Hematopoietic multipotent progenitor cell treated with erythropoietin and hydrocortisone succinate and interleukin-3 and kit ligand, for 15 days (in vitro differentiated cells): ENCODE data around the gene CISD2.
"Not testable (repeated sequence)": the region's sequence is repeated elsewhere in the genome, so short reads cannot be mapped to it uniquely, and the experiment has no call there.

Experiments used
- DNase-seq: peaks from one replicate; pipeline ENCODE4 v3.0.0-alpha.2; 2015; ENCODE audit warnings: low spot score

The CISD2 gene

DNA sequence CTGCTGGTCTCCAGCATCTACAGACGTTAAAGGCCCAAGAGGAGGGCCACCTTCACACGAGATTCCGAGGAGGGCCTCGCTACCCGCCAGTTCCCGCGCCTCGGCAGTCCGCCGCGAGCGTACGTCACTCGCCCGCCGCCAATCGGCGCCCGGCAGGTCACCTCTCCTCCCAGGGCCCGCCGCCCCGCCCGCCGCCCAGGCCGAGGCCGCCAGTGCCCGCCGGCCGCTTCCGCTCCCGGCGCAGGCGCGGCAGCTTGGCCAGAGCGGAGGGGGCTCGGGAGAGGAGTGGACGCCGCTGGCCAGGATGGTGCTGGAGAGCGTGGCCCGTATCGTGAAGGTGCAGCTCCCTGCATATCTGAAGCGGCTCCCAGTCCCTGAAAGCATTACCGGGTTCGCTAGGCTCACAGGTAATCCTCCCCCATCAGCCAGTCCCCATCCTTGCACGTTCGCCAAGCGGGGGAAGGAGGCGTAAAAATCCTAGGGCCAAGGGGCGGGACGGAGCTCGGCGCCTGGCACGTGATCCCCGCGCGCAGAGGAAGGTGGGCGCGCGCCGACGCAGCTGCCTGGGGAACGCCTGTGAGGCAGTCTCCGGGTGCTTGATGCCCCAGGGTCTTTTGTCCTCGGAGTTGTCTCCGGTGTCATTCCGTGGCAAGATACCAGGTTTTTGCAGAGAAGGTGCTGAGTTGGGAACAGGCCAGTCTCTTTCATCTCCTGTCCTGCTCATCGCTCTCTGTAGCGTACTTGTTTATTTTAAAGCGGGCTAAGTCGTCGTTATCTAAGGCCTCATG, at the start of gene CISD2:
Gene CISD2 (plus strand): TSS at position 212 of the 788 bp plus-strand sequence. CDS start 93 bp downstream, at position 305.
- DNase-seq = peak; percentile 89

DNA sequence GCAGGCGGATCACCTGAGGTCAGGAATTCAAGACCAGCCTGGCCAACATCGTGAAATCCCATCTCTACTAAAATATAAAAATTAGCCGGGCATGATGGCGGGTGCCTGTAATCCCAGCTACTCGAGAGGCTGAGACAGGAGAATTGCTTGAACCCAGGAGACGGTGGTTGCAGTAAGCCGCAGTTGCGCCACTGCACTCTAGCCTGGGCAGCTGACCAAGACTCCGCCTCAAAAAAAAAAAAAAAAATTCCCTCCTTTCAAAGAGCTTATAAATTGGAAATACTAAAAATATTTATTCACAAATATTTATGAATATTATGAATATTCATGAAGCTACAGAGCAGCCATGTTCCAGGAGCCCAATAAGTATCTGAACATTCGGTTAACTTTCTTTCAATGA, 49.7 kb upstream of the CISD2 start:
- not testable (repeated sequence) for DNase-seq

- no peak for DNase-seq
Observed at GRCh38 chr4:102819588-102820365, 49.0 kb upstream of the CISD2 start.

GRCh38 chr4:102823464-102823863, 45.3 kb upstream of the CISD2 start:
- DNase-seq = no peak

GRCh38 chr4:102823897-102824296, 44.9 kb upstream of the CISD2 start:
- no peak for DNase-seq

DNA sequence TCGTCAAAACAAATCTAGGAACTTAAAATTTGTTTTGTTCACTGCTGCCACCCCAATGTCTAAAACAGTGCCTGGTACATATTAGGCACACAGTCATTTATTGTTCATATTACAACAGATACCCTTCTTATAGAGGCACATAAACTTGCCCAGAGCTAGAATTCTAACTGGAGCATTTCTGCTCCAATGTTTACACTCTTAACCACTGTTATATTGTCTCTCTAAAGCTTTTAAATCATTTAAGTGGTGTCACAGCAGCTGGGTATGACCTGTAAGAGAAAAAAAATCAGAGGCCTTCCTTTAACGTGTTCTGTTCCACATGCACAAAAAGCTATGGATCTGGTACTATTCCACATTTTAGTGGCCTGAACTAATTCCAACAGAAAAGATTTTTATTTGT, 44.4 kb upstream of the CISD2 start:
- no peak for DNase-seq

DNA sequence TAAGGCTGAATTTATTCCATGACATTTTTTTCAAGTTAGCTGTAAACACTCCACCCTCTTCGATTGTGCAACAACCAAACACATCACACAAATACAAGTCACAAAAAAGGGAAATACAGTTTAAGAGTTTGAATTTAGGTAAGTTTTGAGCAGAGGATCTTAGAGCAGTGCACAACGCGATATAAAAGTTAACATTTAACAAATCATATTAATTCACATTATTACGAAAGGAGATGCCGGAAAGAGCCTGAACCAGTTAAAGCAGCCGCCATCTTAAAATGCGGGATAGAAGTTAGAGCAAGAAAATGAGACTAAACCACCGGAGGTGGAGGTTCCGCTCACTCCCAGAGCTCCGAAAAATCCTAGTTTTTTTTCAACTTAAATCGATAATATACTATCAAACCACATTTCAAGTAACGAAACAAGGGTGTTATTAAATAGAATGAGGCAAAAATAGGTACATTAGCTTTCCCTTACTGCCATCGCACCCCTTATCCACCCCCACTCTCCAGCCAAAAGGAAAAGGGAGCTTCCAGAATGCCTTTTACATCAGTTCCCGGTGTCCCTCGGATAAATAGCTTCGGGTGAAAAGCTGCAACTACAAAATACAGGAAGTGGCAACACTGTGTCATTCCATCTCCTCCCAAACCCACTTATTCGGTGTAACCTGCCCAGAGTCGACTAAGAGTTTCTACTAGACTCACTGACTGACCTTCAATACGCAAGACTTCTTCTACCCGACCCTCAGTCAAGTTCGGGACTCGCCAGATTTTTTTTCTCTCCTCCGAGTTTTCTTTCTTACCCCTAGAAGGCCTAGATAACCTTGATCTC, 43.3 kb upstream of the CISD2 start:
- DNase-seq = peak; percentile 64

- no peak for DNase-seq
Observed at GRCh38 chr4:102826105-102826889, 42.5 kb upstream of the CISD2 start.

- DNase-seq = peak; percentile 93
Observed at GRCh38 chr4:102826890-102827673, 41.7 kb upstream of the CISD2 start, which contains the start of gene UBE2D3. UBE2D3 (minus strand) TSS chr4:102827551; CDS start chr4:102826508, 1,043 bp downstream.

DNA sequence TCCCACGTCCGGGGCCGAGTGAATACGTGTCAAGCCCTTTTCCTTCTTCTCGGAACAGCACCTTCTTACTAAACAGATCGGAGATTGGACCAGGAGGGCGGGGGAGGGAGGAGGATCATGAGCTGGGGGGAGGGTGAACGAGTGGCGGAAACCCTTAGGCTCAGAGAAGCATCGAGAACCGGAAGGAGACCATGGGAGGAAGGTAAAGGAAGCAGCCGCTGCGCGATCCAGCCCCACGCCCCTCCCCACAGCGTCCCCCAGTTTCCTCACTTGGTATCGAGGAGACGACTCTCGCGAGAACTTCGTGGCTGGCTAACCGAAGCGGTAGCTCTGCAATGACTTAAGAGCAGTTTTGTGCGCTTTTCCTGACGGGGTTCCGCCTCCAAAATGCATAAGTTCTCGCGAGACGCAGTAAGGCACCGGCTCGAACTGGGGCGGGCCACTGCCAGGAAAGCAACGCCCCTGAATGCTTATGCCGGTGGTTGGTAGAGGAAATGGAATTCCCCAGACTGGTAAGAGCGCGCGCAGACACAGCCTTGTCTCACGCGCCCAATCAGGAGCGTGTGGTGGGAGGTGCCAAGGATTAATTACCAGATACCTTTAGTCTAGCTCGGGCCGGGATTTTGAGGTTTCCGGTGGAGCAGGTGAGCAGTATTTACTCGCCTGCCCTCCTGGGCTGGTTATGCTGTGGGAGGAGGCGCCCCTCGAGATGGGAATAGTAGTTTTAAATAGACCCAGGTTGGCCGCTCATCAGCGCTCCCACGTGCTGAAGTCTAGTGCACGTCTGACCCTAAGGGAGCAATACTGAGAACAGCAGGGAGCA, 40.9 kb upstream of the CISD2 start:
- peak; percentile 99 for DNase-seq

DNA sequence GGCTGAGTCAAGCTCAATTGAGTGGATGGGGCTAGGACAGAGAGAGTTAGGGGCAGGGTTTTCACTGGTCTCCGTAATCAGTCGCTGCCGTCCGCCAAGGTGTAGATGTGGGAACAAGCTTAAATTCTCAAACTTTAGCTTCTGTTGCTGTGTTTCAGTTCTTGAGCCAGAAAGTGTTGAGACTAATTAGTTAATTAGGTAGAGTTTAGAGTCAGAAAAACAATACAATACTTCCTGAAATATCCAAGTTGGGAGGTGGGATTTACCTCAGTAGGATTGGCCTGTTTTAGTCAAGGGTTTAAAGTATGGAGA, 40.3 kb upstream of the CISD2 start:
- DNase-seq = no peak

- no peak for DNase-seq
Observed at GRCh38 chr4:102829803-102830202, 39.0 kb upstream of the CISD2 start.

- no peak for DNase-seq
Observed at GRCh38 chr4:102832105-102832504, 36.7 kb upstream of the CISD2 start.

DNA sequence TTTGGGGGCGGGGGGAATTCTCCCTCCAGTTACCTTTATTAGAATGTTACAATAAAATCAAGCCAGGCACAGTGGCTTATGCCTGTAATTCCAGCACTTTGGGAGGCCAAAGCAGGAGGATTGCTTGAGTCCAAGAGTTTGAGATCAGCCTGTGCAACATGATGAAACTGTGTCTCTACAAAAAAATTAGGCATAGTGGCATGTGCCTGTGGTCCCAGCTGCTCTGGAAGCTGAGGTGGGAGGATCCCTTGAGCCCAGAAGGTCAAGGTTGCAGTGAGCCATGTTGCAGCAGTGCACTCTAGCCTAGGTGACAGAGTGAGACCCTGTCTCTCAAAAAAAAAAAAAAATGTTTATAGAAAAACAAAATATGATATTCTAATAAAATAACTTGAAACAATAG, 36.1 kb upstream of the CISD2 start:
- DNase-seq = no peak

GRCh38 chr4:102836596-102836995, 32.2 kb upstream of the CISD2 start:
- no peak for DNase-seq

DNA sequence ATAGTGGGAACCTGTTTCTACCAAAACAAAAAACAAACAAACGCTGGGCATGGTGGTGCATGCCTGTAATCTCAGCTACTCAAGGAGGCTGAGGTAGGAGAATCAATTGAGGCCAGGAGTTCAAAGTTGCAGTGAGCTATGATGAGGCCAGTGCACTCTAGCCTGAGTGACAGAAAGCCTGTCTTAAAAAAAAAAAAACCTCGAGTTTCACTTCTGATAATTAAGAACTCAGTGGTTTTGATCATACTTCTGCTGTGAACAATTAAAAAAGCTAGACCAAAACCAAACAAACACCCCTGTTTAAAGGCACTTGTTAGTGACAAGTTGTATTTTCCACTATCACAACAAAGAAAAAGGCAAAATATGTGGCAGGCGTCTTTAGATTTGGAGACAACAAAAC, 26.4 kb upstream of the CISD2 start:
- DNase-seq = no peak

DNA sequence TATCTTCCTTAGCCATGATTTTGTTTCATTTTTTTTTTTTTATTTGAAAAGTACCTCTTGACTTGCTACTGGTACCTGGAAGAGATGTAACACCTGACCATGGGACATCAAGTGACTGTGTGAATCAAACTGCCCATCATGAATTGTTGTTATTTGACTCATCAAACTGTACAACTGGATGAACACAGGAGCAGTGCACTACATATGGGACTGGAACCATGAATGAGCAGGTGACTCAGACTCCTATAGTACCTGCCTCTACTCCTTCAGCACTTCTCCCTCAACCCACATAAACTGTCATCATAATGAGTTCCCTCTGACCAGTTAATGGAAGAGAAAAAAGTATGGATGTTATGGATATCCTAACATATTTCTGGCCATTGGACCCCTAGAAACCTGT, 25.5 kb upstream of the CISD2 start:
- DNase-seq = no peak

DNA sequence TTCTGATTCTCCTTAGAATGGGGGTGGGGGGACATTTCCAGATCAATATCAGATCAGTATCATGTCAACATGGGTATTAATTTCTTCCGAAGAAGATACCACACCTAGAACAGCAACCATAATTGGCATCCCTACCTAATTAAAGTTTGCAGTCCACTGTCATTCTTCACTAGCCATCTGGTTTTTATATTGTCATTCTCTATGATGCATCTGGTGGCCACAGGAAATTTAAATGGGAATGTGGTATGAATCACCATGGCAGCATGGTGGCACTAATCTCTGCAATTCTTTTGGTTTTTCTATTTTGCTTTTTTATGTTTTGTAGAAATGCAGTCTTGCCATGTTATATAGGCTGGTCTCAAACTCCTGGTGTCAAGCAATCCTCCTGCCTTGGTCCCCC, 24.9 kb upstream of the CISD2 start:
- no peak for DNase-seq

DNA sequence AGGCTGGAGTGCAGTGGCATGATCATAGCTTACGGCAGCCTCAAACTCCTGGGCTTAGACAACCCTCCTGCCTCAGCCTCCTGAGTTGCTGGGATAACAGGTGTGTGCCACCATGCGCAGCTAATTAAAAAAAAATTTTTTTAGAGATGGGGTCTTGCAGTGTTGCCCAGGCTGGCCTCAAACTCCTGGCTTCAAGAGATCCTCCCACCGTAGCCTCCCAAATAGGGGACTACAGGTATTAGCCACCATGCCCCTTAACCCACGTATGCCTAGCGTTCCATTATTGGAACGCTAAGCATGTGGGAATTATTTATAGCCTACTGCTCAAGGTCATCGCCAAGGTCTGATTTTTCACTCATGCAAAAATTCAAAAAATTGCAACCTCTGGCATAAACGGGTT, 21.1 kb upstream of the CISD2 start:
- DNase-seq = no peak

DNA sequence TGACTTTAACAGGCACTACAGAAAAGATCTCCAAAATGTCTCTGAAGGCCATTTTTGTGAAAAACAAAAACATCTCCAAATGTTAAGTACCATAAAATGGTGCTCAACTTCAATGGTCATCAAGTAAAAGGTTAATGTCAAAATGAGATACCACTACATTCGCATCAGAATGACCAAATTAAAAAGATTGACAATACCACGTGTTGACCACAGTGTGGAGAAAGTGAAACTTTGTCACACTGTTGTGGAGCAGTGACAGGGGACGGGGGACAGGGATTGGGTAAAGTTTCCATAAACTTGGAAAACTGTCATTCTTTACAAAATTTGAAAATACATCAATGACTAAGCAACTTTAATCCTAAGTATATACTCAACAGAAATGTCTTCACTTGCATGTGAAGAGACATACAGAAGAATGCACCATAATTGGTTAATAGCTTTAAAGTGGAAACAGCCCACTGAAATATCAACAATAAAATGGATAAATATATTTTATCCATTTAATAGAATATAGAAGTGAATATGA, 19.1 kb upstream of the CISD2 start:
- no peak for DNase-seq
